HG03442 (cell line): ENCODE measurements around the gene FBRSL1.

ENCODE experiments used
- ATAC-seq: cut with Tn5 transposase; IDR thresholded peaks from one replicate; pipeline ENCODE4 v1.9.1; 2021; ENCODE audit warnings: mild to moderate bottlenecking, moderate library complexity; ENCODE audit not compliant: unreplicated experiment

FBRSL1 gene

DNA sequence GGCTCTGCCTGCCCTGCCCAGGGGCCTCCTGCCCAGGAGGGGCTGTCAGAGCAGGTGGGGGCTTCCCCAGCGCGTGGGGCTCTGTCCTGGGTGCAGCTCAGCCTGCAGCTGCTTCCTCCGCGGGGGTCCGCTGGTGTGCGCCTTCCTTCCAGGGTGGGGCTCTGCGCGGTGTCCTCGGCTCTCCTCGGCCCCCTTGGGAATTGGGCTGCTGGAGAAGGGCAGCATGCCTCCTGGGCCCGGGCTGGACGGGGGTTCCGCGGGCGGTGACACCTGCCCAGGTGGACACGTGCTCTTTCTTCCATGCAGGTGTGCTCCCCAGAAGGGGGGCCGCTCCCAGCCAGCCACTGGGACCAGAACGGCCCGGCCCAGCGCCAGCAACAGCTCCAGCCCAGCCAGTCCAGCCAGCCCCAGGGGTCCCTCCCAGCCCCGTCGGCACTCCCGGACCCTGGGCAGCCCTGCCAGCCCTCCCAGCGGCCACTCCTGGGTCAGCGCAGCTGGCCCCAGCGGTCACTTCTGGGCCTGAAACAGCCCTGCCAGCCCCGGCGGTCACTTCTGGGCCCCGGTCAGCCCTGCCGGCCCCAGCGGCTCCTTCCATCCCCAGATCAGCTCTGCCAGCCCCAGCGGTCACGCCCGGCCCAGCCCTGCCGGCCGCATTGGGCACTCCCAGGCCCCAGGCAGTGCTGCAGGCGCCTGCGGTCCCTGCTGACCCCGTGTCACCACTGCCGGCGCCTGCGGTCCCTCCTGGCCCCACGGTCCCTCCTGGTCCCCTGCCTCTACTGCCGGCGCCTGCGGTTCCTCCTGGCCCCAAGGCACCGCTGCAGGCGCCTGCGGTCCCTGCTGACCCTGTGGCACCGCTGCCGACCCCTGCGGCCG lies 19.1 kb downstream of the FBRSL1 start:
- ATAC-seq: no peak

DNA sequence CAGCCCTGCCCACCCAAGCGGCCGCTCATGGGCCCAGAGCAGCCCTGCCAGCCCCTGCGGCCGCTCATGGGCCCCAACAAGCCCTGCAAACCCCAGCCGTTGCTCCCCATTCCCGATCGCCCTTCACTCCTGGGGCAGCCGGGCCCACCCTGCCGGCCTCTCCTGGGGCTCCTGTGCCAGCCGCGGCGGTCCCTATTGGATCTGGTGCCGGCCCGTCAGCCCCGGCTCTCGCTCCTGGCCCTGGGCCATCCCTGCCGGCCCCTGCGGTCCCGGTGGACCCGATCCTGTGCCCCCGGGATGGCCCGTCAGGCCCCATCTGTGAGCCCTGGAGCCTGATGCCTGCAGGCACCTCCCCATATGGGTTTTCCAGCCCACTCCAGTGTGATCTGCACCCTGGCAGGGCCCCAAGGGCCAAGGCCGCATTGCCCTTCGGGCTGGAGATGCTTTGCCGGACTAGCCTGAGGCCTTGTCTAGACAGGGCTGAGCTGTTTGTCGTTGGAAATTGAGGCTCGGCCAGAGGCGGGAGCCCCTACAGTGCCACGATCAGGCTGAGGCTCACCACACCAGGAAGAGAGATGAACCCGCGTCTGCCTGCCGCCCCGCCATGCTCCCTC lies 20.3 kb downstream of the FBRSL1 start:
- ATAC-seq: no peak

DNA sequence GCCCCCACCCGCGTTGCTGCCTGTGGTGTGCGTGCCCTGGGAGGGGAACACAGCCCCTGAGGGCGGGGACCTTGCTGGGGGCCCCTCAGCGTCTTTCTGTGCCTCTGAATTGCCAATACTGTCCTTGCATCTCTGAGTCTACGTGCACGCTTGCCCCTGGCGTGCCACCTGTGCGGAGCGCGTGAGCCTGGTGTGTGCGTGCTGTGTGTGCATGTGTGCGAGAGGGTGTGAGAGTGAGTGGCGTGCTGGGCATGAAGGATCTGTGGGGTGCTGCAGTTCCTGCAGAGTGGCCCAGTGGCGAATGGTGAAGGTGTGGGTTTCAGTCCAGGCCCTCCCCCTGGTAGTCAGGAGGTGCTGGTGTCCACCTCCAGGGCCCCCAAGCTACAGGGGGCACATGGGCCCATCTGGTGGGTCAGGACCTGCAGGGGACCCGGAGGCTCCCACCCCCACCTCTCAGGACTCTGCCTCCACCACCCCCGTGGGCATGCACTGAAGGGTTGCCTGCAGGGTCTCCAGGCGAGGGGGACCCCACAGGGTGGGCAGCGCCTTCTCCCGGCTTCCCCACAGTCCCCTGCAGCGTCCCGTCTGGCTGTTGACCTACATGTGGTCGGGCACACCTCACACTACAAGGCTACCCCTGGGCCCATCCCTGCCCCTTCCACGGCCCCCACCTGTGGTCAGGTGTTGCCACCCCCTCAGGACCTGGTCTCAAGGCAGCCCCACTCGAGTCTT lies 21.0 kb downstream of the FBRSL1 start:
- ATAC-seq: no peak

DNA sequence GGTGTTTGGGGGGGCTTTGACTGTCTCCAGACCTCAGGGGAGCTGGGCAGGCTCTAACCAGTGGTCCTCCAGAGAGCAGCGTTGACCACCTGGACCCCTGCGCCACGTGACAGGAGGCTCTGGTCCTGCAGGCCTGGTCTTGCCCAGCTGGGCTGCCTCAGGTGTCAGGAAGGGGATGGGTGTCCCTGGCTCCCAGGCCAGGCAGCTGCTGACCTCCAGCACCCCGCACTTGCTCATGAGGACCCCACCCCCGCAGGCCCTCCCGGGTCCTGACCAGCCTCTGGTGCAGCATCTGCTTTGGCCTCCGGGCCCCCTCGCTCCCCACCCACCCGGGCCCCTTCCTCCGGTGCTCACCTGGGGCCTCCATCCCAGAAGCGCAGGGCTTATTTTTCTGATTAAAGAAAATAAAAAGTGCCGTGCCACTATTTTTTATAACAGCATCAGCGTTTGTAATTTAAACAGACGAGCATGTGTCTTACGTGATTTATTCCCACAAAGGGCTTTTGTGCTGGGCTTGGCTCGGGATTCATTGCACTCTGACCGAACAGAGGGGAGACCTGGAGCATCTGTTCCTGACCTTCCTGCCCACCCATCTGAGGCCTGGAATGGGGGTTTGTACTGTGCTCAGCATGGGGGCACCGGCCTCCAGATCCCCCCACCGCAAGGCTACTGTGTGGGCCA lies 21.7 kb downstream of the FBRSL1 start:
- ATAC-seq: no peak

DNA sequence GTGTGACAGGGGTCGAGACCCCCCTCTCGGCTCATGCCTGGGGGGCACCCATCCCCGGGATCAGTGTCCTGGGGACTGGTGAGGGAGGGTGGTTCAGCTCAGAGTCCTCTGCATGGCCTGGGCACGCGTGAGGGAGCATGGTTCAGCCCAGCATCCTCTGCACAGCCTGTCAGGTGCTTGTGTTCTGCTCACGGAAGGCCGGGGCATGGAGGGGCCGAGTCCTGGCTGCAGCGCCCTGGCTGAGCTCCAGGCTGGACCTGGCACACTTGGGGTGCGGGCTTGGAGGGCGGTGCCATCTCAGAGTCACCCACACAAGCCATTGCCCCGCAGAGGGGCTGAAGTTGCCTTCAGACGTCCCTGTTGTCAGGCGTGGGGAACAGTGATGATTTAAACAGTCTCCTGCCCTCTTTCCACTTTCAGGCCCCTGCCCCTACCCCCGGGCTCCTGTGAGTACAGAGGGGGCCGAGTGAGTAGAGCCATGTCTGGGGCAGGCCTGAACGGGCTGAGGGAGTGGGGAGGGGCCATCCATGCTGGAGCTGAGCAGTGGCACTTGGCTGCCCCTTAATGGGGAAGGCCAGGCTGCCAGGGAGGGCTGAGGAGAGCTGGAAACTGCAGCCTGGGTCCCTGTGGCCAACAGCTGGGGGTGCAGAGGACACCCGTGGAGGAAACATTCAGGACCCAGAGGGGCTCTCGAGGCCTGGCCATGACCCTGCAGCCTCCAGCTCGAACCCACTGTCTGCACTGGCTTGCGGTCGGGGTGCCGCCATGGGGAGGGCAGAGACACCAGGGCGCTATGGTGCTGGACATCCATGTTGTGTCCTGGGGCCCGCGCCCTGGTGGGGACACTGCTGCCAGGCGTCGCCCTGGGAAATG lies 22.5 kb downstream of the FBRSL1 start:
- no peak for ATAC-seq

DNA sequence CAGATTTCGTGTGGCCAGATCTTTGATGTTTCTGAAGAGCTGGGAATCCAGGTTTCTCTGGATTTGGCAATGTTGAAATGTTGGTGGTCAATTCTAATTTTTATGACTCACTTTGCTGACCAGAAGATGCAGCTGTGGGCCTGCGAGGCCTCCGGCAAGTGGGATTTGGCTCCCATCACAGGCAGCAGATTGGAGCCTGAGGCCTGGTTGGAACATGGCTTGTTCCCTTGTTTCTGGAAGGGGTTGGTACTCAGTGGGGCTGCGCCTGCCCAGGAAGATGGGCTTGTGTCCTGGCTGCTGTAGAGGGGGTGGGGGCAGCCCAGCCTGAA lies 23.1 kb downstream of the FBRSL1 start:
- no peak for ATAC-seq

DNA sequence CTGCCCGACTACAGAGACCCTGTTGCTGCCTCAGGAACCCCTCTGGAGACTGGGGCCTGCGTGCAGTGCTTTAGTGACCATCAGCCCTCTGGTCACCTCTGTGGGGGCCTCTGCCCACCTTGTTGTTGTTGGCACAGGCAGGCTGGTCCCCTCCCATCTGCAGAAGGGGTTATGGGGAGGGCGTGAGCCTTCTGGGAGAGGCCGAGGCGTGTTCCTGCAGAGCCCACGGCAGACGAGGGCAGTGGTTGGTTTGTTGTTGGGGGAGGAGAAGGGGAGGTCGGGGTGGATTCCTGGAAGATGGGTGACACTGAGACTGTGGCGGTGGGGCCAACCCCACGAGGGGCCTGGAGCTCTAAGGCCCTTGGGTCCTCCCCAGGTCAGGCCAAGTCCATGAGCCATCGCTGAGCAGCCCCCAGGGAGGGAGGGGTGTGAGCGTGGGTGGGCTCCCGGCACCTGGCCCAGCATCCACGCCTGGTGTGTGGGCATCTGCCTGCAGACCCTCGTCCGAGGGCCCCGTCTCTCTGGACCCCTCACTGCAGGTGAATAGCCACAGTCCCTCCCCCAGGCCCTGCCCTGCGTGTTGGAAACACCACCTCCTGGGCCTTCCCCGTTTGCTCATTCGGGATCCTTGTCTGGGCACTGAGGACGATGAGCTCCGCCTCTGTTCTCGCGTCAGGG lies 23.6 kb downstream of the FBRSL1 start:
- no peak for ATAC-seq

DNA sequence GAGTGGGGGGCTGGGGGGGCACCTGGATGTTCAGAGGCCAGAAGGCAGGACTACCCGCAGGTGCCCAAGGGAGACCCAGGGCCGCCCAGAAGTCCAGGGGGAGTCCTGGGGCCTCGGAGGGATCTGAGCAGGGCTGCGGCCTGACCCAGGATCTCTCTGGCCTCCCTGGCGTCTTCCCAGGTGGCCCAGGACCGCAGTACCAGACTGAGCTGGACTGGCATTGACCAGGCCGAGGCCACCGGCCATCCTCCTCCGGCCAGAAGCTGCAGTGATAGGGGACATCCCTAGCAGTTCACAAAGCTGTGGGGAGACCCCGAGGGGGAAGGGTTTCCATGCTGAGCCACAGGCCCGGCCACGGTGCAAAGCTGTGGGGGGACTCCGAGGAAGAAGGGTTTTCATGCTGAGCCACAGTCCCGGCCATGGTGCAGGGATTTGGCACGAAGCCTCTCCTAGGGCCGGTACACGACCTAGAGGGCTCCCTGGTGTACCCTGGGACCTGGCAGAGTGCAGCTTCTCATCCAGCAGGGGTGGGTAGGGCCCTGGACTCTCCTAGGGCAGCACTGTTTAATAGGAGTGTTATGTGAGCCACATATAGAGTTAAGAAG lies 24.4 kb downstream of the FBRSL1 start:
- no peak for ATAC-seq

DNA sequence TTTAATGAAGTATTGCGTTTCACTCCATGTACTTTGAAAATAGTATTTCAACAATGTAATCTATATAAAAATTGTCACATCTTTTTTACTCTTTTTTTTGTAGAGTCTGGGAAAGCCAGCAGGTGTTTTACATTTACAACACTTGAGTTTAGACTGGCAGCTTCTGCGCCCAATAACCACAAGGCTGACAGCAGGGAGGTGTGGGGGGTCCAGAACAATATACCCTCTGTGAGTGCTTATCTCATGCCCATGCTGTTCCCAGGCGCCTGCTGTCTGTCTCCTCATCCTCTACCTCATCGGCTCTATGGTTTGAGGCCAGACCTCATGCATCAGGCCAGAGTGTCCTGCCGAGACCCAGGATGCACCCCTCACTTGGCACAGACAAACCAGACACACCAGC lies 24.9 kb downstream of the FBRSL1 start:
- no peak for ATAC-seq

DNA sequence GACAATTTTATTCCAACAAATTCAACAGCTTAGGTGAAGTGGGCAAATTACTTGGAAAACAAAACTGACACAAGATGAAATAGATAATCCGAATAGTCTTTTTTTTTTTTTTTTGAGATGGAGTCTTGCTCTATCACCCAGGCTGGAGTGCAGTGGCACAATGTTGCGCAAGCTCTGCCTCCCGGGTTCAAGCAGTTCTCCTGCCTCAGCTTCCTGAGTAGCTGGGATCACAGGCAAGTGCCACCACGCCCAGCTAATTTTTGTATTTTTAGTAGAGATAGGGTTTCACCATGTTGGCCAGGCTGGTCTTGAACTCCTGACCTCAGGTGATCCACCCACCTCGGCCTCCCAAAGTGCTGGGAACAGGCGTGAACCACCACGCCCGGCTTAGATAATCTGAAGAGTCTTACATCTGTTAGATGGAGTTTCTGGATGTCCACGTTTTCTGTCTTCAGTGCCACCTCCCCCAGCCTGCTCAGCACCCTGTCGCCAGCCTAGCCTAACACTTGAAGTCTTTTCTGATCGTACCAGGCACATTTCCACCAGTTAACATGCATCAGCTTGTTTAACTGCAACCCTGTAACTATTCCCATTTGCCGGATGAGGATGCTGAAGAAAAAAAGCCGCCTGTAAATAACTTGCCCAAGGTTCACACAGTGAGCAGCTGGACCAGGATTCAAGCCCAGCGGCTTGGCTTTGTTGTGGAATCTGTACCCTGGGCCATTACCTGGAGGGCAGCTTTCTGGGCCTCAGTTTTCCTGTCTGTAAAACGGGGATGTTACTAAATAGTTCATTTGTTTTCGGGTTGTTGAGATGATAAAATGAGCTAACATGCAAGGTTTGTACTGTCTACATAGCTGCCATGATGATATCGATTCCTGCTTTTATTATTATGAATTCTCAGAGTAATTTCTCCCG lies 26.4 kb downstream of the FBRSL1 start:
- no peak for ATAC-seq

DNA sequence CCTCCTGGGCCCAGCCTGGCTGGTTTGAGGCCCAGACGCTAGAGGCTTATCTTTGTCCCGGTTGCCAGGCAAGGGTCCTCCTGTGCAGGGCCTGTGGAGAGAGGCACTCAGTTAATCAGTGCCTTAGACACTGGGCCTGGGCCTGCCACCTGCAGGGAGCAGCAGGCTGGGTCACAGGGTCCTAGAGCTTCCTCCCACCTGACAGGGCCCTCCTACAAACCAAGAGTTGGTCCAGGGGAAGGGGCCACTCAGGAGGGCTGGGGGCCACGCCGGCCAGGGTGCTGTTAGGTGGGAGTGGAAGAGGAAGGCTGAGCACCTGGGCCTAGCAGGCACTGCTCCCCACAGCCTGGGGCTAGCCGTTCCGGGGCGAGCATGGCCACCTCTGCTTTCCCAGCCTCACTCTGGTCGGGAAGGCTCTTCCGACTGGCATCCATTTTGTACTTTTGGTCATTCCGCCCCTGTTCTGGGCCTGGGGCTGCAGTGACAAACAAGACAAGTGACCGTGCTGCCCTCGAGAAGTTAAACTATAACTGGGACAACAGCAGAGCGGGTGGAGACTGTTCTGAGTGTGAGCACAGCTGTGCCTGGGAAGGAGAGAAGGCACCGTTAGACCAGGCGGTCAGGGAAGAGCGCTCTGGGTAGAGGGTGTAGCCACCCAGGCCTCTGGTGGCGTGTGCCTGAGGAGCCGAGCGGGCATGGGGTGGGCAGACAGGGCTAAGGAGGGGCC lies 27.2 kb downstream of the FBRSL1 start:
- no peak for ATAC-seq

DNA sequence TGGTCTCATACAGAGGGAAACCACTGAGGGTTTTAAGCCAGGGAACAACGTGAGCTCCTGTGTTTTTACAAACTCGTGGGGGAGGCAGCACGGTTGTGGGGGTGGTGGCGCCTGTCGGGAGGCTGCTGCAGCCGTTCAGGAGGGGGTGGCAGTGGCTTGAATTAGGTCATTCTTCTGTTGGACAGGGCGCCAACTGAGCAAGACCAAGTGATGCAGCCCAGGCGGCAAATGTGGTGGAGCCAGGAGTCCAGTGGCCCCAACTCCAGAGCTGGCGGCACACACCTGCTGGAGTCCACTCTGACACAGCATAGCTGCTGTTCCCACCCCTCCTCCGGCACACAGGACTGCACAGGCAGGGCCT lies 27.8 kb downstream of the FBRSL1 start:
- ATAC-seq: no peak

DNA sequence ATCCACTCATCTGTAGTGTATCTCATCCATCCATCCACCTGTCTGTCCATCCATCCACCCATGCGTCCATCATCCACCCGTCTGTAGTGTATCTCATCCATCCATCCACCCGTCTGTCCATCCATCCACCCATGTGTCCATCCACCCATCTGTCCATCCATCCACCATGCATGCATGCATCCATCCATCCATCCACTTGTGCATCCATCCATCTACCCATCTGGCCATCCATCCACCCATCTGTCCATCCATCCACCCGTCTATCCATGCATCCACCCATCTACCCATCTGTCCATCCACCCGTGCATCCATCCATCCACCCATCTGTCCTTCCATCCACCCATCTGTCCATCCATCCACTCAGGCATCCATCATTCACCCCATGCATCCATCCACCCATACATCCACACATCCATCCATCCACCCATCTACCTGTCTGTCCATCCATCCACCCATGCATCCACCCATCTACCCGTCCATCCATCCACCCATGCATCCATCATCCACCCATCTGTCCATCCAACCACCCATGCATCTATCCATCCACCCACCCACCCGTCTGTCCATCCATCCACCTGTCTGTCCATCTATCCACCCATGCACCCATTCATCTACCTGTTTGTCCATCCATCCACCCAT lies 28.5 kb downstream of the FBRSL1 start:
- no peak for ATAC-seq

DNA sequence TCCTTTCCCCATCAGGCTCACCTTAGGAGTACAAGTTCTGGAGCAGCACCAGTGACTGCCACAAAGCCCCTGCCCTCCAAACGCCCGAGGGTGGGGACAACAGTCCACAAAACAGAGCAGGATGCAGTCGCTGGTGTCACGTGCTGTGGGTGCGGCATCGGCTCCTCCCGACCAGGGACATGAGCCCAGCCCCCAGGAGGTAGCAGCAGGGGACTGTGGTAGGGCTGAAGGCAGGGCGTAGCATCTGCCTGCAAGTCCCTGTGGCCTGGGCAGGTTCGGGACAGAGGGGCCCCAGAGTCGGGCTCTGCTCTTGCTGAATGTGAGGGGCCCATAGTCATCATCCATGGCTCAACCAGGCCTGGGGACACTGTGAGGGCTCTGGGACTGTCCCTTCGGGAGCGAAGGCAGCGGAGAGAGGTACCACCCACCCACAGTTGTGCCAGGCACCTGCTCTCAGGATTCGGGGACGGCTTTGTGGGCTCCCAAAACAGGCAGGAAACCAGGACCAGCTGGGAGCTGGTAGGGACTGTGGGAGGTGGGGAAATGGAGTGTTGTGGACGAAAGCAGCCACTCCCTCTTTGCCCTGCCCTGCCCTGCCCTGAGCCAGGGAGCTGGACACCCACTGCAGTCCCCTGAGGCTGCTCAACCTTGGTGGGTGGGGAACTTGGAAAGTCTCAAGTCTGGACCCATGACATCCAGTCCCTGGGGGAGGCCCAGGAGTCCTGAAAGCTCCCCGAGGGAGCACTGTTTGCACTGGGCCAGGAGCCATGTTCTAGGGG lies 30.7 kb downstream of the FBRSL1 start:
- no peak for ATAC-seq

DNA sequence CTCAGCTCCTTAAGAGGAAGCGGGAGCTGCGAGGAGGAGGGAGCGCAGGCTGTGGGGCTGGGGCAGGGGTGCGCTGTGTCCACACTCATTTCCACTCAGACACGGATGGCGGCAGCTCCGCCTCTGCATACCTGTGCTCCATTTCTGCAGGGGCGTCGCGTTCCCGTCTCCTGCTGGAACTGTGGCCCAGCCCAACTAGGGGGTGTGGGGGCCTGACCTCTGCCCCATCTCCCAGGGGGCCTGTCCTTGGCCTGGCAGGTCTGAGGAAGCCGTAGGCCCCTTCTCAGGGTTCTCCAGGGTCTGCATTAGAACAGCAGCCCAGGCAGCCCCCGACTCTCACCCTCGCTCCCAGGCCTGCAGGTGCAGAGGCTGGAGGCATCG lies 31.2 kb downstream of the FBRSL1 start:
- no peak for ATAC-seq

DNA sequence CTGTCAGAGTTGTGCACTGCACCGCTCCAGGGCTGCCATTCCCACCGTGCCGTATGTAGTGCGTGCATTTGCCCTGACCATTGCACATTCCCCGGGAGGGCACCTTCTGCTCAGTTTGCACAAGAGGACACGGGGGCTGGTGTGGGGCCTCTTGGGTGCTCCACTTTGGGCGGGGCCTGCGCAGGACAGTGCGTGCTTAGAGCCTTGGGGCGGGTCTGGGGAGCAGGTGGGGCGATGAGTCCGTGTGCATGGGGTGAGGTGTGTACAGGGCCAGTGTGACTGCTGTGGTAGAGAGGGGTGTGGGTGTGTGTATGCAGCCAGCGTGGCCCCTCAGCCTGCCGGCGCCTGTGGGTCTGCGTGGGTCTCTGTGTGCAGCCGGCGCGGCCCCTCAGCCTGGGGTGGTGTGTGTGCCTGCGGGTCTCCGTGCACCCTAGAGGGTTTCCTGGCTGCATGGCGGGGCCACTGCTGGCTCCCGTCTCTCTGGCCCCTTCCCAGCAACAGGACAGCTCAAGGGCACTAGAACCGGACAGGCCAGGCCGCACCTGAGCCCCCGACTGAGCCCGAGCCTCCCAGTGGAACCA lies 31.9 kb downstream of the FBRSL1 start:
- no peak for ATAC-seq
